ENCODE measurements around the gene CDH4. TPM values are rescaled to one million over a fixed set of nuclear protein-coding genes. Genes with fewer than 3 reads are reported as not detected.

The CDH4 gene
- total RNA-seq, 1 donor from 2014 or later = 39.7 TPM

- H3K36me3 ChIP-seq (ENCODE audit: control insufficient read depth, insufficient read depth, low read length) = no peaks in the 10 kb centered on the region
- TF ChIP-seq, protein P1, sequence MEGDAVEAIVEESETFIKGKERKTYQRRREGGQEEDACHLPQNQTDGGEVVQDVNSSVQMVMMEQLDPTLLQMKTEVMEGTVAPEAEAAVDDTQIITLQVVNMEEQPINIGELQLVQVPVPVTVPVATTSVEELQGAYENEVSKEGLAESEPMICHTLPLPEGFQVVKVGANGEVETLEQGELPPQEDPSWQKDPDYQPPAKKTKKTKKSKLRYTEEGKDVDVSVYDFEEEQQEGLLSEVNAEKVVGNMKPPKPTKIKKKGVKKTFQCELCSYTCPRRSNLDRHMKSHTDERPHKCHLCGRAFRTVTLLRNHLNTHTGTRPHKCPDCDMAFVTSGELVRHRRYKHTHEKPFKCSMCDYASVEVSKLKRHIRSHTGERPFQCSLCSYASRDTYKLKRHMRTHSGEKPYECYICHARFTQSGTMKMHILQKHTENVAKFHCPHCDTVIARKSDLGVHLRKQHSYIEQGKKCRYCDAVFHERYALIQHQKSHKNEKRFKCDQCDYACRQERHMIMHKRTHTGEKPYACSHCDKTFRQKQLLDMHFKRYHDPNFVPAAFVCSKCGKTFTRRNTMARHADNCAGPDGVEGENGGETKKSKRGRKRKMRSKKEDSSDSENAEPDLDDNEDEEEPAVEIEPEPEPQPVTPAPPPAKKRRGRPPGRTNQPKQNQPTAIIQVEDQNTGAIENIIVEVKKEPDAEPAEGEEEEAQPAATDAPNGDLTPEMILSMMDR (IDR thresholded peaks at IDR 0.05; ENCODE audit: insufficient read depth, low read length, poor library complexity, severe bottlenecking) = no peak
- no peak for DNase-seq (ENCODE audit: low read depth)
- no peak overlapping the region for H3K4me3 ChIP-seq (ENCODE audit: low read depth, low read length)
- H3K27me3 ChIP-seq (ENCODE audit: control insufficient read depth, insufficient read depth, low read length) = peaks cover 34% of the 10 kb centered on the region
Measured at GRCh38 chr20:61801857-61802442, 549.9 kb downstream of the CDH4 start.

GRCh38 chr20:61802721-61803311 is 550.8 kb downstream of the CDH4 start:
- DNase-seq (ENCODE audit: low read depth) = no peak
- Histone ChIP-seq H3K27me3 (ENCODE audit: control insufficient read depth, insufficient read depth, low read length) (peaks cover 34% of the 10 kb centered on the region), H3K36me3 (ENCODE audit: control insufficient read depth, insufficient read depth, low read length) (no peaks in the 10 kb centered on the region), H3K4me3 (ENCODE audit: low read depth, low read length) (no peak overlapping the region)
- TF ChIP-seq, protein P1 (IDR thresholded peaks at IDR 0.05; ENCODE audit: insufficient read depth, low read length, poor library complexity, severe bottlenecking) = no peak

DNA sequence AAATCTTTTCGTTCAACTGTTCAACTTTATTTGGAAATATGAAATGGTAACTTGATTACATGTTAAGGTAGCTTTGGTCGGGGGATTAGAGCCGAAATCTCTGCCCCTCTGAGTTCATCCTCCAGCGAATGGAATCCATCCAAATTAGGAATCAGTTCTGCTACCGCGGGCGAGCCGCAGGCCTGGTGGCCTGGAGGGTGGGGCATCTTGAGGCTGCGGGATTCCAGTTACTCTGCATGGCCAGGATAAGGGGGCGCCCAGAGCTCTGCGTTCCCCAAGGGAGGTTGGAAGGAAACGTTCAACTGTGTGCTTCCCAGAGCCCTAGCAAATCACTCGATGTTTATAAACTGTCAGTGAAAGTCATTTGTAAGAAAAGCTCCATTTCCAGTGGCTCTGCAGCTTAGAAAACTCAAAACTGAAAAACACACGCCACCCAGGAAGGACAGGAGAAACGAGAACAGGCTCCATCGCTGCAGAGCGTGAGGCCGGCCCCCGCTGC is 551.4 kb downstream of the CDH4 start:
- Histone ChIP-seq H3K36me3 (ENCODE audit: control insufficient read depth, insufficient read depth, low read length) (no peaks in the 10 kb centered on the region), H3K27me3 (ENCODE audit: control insufficient read depth, insufficient read depth, low read length) (peaks cover 34% of the 10 kb centered on the region), H3K4me3 (ENCODE audit: low read depth, low read length) (no peak overlapping the region)
- DNase-seq (ENCODE audit: low read depth) = no peak
- TF ChIP-seq, protein P1 (IDR thresholded peaks at IDR 0.05; ENCODE audit: insufficient read depth, low read length, poor library complexity, severe bottlenecking) = no peak

DNA sequence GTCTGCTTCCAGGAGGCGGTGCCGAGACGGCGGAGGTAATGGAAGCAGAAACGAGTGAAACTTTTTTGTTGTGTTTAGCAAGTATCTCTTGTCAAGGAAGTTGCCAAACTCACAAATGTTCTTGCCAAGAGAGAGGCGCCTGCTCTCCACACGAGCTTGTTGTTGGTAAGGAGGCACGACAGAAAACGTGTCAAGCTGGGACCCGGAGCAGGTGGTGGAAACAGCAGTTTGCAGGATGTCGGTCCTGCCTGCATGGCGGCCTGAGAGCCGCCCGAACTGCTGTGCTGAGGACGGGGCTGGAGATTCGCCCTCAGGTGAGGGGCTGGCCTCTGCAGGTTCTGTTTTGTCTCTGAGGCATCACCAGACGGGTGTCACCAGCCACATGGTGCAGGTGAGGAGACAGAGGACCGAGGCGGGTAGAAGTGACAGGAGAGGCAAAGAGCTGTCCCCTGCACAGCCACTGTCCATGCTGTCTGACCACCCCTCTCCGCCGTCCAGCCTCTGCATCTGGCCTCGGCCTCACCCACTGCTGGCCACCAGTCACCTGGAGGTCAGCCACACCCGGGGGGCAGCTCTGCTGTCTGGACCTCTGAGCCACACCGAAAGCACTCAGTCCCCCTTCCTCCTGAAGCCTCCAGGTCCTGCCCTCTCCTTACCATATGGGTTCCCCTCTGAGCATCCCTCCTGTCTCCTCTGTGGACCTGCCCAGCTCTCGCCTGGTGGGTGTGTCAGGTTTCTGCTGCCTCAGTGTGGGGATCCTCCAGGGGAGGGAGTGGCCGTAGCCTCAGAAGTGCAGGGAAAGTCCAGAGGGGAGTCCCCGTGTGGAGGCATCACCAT is 552.1 kb downstream of the CDH4 start:
- Histone ChIP-seq H3K27me3 (ENCODE audit: control insufficient read depth, insufficient read depth, low read length) (peaks cover 34% of the 10 kb centered on the region), H3K36me3 (ENCODE audit: control insufficient read depth, insufficient read depth, low read length) (no peaks in the 10 kb centered on the region), H3K4me3 (ENCODE audit: low read depth, low read length) (no peak overlapping the region)
- no peak for DNase-seq (ENCODE audit: low read depth)
- TF ChIP-seq, protein P1 (IDR thresholded peaks at IDR 0.05; ENCODE audit: insufficient read depth, low read length, poor library complexity, severe bottlenecking) = no peak

DNA sequence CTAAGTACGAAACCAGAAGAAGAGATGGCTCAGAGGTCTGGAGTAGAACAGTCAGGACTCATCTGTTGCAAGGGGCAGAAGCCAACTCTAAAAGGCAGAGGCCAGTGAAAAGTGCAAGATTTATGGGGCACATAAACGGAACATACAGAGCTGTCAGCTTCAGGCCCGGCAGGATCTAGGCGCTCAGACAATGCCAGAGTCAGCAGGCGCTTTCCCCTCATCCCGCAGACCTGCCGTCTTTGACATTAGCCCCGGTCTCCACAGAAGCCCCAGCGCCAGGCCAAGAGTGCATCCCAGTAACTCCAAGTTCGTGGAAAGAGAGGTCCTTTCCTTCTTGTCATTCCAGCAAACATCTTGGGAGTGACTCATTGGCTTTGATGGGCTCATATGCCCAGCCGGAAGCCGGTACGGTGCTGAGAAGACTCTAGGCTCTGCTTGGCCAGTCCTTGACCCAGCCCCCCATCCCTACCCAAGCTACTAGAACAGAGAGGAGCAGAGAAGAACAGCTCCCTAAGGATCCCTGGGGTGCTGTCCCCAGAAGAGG is 552.8 kb downstream of the CDH4 start:
- peaks cover 34% of the 10 kb centered on the region for H3K27me3 ChIP-seq (ENCODE audit: control insufficient read depth, insufficient read depth, low read length)
- no peak overlapping the region for H3K4me3 ChIP-seq (ENCODE audit: low read depth, low read length)
- DNase-seq (ENCODE audit: low read depth) = no peak
- TF ChIP-seq, protein P1 (IDR thresholded peaks at IDR 0.05; ENCODE audit: insufficient read depth, low read length, poor library complexity, severe bottlenecking) = no peak
- H3K36me3 ChIP-seq (ENCODE audit: control insufficient read depth, insufficient read depth, low read length) = no peaks in the 10 kb centered on the region
